ENCODE results near the gene FREM1.

FREM1 gene

GRCh38 chr9:14909181-14909580 lies 1.0 kb downstream of the FREM1 start:
- DNase-seq (ENCODE audit: low spot score) = no peak

GRCh38 chr9:14908295-14909180 lies 1.7 kb downstream of the FREM1 start:
- DNase-seq (ENCODE audit: low spot score) = no peak

- no peak for DNase-seq (ENCODE audit: low spot score)
Observed at GRCh38 chr9:14907696-14908095, 2.5 kb downstream of the FREM1 start.

GRCh38 chr9:14907360-14907685 lies 2.9 kb downstream of the FREM1 start:
- DNase-seq (ENCODE audit: low spot score) = no peak

GRCh38 chr9:14906644-14907359 lies 3.4 kb downstream of the FREM1 start:
- no peak for DNase-seq (ENCODE audit: low spot score)

GRCh38 chr9:14906000-14906399 lies 4.2 kb downstream of the FREM1 start:
- no peak for DNase-seq (ENCODE audit: low spot score)

- DNase-seq (ENCODE audit: low spot score) = no peak
Observed at GRCh38 chr9:14903040-14903439, 7.2 kb downstream of the FREM1 start.

- DNase-seq (ENCODE audit: low spot score) = no peak
Observed at GRCh38 chr9:14902561-14902960, 7.7 kb downstream of the FREM1 start.

- no peak for DNase-seq (ENCODE audit: low spot score)
Observed at GRCh38 chr9:14899815-14900193, 10.4 kb downstream of the FREM1 start.

GRCh38 chr9:14899042-14899814 lies 11.0 kb downstream of the FREM1 start:
- no peak for DNase-seq (ENCODE audit: low spot score)

GRCh38 chr9:14895806-14896205 lies 14.4 kb downstream of the FREM1 start:
- no peak for DNase-seq (ENCODE audit: low spot score)

- DNase-seq (ENCODE audit: low spot score) = no peak
Observed at GRCh38 chr9:14893280-14893679, 16.9 kb downstream of the FREM1 start.

- DNase-seq (ENCODE audit: low spot score) = no peak
Observed at GRCh38 chr9:14891332-14891731, 18.9 kb downstream of the FREM1 start.

- no peak for DNase-seq (ENCODE audit: low spot score)
Observed at GRCh38 chr9:14889451-14889850, 20.8 kb downstream of the FREM1 start.

GRCh38 chr9:14888875-14889274 lies 21.4 kb downstream of the FREM1 start:
- no peak for DNase-seq (ENCODE audit: low spot score)

GRCh38 chr9:14888272-14888671 lies 22.0 kb downstream of the FREM1 start:
- DNase-seq (ENCODE audit: low spot score) = peak; percentile 18

GRCh38 chr9:14887149-14887548 lies 23.1 kb downstream of the FREM1 start:
- peak; percentile 47 for DNase-seq (ENCODE audit: low spot score)

- no peak for DNase-seq (ENCODE audit: low spot score)
Observed at GRCh38 chr9:14883310-14883944, 26.8 kb downstream of the FREM1 start.

- no peak for DNase-seq (ENCODE audit: low spot score)
Observed at GRCh38 chr9:14882090-14882489, 28.1 kb downstream of the FREM1 start.

- DNase-seq (ENCODE audit: low spot score) = no peak
Observed at GRCh38 chr9:14881006-14881405, 29.2 kb downstream of the FREM1 start.

- DNase-seq (ENCODE audit: low spot score) = no peak
Observed at GRCh38 chr9:14870090-14870489, 40.1 kb downstream of the FREM1 start.

- no peak for DNase-seq (ENCODE audit: low spot score)
Observed at GRCh38 chr9:14869671-14870070, 40.6 kb downstream of the FREM1 start.
